ENCODE results near the gene NEK11.

DNA sequence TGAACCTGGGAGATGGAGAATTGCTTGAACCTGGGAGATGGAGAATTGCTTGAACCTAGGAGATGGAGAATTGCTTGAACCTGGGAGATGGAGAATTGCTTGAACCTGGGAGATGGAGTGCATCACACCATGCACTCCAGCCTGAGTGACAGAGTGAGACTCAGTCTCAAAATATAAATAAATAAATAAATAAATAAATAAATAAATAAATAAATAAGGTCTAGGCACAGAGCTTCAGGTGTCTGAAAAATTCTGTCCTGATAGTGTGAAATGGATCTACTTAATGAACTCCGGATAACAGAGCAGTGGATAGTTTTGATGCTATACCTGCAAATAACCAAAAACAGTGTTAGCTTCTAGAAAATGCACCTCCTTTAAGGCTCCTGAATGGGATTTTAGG, 330.6 kb downstream of the NEK11 start:
- TF ChIP-seq POLR2AphosphoS5 (IDR thresholded peaks at IDR 0.05) (no peak), POLR2A (IDR thresholded peaks at IDR 0.05) (no peak)
- TF ChIP-seq, protein P1, sequence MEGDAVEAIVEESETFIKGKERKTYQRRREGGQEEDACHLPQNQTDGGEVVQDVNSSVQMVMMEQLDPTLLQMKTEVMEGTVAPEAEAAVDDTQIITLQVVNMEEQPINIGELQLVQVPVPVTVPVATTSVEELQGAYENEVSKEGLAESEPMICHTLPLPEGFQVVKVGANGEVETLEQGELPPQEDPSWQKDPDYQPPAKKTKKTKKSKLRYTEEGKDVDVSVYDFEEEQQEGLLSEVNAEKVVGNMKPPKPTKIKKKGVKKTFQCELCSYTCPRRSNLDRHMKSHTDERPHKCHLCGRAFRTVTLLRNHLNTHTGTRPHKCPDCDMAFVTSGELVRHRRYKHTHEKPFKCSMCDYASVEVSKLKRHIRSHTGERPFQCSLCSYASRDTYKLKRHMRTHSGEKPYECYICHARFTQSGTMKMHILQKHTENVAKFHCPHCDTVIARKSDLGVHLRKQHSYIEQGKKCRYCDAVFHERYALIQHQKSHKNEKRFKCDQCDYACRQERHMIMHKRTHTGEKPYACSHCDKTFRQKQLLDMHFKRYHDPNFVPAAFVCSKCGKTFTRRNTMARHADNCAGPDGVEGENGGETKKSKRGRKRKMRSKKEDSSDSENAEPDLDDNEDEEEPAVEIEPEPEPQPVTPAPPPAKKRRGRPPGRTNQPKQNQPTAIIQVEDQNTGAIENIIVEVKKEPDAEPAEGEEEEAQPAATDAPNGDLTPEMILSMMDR (IDR thresholded peaks at IDR 0.05) = no peak

Data from prostate gland (tissue), 2 donors.